ENCODE data around the gene MFGE8.
"Not testable (repeated sequence)": the region's sequence is repeated elsewhere in the genome, so short reads cannot be mapped to it uniquely, and the experiment has no call there.

MFGE8 gene, protein sequence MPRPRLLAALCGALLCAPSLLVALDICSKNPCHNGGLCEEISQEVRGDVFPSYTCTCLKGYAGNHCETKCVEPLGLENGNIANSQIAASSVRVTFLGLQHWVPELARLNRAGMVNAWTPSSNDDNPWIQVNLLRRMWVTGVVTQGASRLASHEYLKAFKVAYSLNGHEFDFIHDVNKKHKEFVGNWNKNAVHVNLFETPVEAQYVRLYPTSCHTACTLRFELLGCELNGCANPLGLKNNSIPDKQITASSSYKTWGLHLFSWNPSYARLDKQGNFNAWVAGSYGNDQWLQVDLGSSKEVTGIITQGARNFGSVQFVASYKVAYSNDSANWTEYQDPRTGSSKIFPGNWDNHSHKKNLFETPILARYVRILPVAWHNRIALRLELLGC

DNA sequence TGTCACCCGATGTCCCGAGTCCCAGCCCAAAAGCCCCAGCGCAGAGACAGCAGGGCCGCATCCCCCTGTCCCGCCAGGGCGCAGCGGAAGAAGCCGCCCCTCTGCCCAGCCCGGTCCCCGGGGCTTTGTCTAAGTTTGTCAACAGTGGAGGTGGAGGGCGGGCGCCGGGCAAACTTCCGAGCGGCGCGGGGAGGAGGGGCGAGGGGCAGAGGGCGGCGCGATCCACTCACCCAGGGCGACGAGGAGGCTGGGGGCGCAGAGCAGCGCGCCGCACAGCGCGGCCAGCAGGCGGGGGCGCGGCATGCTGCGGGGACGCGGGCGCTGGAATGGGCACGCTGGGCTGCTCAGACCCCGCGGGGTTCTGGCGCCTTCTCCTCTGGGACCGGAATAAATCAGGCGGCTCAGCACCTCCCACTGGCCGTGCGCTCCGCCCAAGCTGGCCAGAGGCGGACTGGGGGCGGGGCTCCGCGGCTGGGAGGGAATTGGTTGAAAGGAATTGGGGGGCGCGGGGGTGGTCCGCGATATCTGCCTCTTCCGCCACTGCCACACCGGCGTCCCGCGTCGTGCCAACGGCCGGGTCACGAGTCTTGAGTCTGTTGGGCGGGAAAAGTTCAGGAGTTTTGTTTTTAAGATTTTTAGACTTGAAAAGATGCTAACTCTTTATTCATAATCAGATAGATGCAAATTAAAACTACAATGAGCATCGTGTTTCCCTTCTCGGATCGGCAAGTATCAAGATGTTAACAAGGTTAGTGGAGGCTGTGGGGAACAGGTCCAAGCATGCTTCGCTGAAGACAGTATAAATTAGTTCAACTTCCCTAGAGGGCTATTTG is at the start of gene MFGE8:
TSS of gene MFGE8 (minus strand) at position 363 of the 833 bp plus-strand sequence. CDS start at position 303, 60 bp downstream.
- DNase-seq = peak; percentile 58

DNA sequence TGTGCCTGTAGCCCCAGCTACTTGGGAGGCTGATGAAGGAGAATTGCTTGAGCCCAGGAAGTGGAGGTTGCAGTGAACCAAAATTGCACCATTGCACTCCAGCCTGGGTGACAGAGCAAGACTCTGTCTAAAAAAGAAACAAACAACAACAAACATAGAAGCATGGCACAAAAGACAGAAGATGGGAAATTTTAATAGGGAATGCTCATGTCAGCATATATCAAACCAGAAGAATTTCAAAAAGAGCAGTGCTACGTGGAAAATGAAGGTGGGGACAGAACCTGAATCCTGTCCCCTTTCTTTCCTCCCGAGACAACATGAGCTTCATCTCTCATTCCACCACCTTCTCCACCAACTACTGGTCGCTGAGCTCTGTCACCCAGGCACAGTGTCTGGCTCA is 46.3 kb upstream of the MFGE8 start:
- no peak for DNase-seq

DNA sequence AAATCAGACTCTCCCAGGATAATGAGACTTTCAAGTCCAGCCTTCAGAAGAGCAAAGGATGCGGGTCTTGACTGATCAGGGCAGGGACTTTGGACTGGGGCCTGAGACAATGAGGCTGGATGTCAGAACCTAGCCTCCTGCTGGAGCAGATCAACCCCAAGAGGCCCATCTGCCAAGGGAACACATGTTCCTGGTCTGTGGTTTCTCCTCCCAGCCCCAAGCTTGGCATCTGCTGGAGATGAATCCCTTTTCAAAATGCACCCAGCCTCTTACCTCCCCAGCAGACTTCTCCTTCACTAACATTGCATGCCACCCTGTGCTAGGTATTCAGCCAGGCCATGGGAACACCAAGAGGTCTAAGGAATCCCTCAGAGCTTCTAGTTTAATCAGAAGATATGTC is 43.7 kb upstream of the MFGE8 start:
- no peak for DNase-seq

DNA sequence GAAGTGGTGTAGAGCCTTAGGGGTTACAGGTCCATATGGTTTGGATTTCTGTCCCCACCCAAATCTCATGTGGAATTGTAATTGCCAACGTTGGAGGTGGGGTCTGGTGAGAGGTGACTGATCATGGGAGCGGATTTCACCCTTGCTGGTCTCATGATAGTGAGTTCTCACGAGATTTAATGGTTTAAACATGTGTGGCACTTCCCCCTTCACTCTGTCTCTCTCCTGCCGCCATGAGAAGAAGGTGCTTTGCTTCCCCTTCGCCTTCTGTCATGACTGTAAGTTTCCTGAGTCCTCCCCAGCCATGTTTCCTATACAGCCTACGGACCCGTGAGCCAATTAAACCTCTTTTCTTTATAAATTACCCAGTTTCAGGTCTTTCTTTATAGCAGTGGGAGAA is 43.1 kb upstream of the MFGE8 start:
- DNase-seq = no peak

DNA sequence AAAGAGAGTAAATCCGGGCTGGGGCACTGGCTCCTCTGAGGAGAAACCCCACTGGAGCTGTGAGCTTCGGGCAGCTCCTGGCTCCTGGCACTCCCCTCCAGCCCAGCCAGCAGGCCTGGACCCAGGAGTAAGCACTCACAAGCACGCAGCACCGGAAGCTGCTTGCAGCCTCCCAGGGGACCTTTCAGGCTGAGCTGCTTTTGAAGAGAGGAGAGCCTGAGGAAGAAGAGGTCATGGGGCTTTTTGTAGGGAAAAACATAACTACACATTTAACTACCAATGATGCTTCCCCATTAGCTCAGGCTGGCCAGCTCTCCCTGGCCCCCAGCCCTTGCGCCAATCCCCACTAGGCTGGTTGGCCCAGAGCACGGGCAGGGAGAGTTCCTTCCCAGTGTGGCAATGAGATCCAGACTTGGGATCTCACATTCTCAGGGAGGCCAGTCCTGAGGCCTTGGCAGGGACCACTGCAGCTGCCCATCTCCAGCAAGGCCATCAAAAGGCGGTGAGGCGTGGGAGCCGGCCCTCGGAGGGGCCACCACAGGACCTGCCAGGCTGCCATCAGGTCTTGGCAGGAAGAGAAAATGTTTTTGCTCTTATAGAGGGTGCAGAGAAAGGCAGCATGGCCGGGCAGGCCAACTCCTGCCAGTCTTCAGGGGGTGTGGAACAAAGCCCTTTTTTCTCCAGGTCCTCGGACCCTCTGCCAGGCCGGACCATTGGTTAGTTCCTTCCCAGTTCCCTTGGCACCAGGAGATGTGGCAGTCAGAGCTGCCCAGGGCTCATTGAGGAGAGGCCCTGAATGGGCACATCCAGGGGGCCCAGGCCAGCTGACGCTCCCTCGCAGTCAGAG is 41.5 kb upstream of the MFGE8 start:
- peak; percentile 9 for DNase-seq

DNA sequence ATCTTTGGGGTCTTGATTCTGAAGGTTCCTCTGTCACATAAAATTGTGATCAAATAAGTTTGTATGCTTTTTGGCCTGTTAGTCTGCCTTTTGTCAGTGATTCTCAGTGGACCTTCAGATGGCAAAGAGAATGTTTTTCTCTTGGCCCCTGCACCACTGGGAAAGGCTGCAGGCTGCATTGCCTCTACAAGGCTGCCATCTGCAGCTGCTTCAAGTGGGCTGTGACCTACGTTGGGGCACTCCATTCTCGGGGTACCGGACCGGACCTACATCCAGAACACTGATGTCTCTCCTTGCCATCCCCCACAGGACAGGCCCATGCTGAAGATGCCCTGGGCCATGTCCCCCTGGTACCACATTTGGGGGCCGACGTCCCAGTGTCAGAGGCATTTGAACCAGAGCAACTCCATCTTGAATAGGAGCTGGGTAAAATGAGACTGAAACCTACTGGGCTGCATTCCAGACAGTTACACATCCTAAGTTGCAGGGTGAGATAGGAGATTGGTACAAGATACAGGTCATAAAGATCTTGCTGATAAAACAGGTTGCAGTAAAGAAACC is 37.5 kb upstream of the MFGE8 start:
- DNase-seq = no peak

DNA sequence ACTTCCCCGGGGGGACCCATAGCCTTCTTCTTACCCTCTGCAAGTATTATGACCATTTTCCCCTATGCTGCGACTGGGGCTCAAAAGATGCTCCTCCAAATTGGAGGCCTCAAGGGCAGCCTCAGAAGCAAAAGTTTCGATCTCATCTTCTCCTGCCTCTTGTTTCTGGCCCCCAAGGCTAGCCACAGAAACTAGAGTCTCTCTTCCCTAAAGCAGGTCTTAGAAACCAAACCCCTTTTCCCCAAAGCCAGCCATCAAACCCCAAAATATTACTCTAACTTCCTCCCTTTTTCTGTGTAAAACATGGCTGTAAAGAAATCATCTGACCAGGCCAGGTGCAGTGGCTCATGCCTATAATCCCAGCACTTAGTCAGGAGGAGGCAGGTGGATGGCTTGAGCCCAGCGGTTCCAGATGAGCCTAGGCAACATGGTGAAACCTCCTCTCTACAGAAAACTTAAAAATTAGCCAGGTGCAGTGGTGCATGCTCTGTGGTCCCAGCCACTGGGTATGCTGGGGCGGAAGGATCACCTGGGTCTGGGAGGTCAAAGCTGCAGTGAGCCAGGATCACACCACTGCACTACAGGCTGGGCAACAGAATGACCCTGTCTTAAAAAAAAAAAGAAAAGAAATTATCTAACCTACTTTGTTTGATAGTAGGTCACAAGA is 36.7 kb upstream of the MFGE8 start:
- DNase-seq = no peak

DNA sequence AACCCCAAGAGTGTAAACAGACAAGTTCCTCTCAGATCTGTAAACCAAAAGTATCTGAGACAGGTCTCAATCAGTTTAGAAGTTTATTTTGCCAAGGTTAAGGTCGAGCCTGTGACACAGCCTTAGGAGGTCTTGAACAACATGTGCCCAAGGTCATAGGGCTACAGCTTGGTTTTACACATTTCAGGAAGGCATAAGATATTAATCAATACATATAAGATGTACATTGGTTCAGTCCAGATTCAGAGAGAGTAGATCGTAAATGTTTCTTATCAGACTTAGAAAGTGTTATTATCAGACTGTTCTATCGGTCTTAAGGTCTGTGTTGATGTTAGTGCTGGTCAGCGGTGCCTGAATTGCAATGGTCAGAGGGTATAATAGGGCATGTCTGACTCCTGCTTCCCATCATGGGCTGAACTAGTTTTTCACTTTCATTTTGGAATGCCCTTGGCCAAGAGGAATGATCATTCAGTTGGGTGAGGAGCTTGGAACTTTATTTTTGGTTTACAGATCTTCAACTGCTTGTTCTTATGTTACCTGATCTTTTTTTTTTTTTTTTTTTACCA is 27.0 kb upstream of the MFGE8 start:
- DNase-seq = no peak

DNA sequence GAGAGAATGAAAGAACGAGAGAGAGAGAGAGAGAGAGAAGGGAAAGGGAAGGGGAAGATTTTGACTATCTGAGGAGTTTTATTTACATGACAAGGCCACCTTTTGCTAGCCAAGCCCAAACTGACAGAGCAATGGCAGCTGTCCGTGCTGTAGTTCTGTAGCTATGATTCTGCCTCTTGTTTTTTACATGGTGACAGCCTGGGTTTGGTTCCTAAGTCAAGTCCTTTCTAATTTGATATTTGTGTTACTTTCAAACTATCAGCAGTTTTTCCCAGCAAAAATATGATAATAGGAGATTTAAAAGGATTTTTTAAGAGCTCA is 26.3 kb upstream of the MFGE8 start:
- no peak for DNase-seq

DNA sequence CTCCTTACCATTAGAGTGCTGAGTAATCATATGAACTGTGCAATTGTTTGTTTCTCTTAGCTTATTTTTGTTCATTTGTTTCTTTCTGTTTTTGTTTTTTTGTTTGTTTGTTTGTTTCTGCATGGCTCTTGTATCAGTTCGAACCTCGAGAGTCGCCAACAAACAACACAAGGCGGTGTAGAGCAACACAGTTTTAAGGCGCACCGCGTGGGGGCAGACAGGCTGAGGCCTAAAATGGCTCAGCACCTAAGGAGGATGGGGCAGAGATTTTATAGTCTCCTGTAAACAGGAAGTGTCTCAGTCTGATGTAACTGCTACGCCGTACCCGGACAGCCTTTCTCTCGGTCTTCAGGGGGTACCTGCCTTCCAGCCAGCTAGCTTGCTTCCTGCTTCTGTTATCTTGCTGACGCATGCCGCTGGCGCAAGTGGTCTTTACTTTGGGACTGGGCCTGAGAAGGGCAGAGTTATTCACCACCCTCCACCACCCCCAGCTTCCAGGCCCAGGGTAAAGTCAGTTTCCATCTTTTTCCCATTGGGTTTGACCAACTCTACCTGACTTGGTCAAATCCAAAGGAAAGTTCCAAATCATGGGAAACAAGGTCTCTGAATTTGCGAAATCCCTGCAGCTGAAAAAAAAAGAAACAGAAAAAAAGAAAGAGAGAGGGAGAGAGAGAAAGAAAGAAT is 25.8 kb upstream of the MFGE8 start:
- no peak for DNase-seq

DNA sequence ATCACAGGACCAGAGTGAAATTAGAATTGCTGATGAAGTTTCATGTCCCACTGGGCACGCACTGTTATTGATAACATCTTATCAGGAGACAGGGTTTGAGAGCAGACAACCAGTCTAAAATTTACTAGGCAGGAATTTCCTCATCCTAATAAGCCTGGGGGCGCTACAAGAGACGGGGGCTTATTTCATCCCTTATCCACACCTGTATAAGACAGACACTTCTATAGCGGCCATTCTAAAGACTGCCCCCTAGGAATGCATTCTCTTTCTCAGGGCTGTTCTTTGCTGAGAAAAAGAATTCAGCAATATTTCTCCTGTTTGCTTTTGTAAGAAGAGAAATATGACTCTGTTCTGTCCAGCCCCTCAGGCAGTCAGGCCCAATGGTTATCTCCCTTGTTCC is 21.3 kb upstream of the MFGE8 start:
- not testable (repeated sequence) for DNase-seq

DNA sequence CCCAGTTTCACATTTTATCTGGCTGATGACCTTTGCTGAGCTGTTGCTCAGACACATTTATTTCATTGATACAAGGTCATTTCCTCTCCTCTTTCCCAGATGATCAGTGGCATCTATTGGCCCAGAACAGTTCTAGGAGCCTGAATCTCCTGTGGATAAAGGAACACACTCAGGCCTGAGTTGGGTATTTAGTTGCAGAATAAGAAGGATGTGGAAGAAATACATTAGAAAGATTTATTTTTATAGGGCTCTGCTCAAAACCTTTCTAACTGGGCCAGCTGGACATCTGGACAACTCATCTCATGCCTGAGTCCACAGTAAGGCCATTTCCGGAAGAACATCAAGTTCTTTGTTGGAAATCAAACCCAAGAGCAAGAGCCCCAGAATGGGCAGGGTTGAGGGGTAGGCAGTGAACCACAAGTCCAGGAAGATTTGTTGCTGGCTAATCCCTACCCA is 19.7 kb upstream of the MFGE8 start:
- no peak for DNase-seq

DNA sequence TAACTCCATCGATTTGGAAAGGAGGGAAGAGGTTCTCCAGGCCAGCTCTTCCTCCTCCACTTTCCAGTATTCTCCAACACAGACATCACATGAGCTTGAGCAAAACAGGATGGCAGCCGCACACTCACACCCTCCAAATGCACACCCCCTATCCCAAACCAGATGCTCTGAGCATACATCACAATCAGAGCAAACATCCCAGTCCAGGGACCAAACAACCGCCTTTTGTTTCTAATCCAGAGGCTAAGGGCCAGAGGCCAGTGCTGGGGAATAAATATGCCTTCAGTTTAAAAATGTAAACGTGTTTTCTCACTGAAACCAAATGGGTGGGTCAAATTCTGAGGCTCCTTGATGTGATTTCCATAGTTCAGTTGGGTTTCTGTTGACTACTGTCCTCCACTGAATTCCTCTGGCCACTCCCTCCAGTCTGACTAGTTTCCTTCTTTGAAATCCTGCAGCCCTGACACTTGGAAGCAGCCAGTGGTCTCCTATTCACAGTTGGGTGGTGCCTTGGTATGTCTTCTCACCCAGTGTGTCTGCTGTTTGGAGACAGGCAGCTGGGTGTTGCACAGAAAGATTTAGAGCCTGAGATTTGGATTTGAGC is 19.2 kb upstream of the MFGE8 start:
- no peak for DNase-seq

DNA sequence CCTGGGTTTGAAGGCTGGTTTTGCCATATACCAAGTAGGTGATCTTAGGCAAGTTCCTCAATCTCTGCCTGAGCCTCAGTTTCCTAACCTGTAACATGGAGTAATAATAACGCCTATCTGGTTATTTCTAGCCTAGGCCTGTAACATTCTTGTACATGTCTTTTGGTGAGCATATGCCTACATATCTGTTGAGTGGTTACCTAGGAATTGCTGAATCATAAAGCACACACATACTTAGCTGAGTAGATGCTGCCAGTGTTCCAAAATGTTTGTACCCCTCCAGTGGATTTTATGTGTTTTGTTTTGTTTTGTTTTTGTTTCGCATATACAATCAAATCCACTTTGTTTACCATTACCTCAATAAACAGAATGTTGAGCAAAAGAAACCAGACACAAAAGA is 17.4 kb upstream of the MFGE8 start:
- DNase-seq = no peak

DNA sequence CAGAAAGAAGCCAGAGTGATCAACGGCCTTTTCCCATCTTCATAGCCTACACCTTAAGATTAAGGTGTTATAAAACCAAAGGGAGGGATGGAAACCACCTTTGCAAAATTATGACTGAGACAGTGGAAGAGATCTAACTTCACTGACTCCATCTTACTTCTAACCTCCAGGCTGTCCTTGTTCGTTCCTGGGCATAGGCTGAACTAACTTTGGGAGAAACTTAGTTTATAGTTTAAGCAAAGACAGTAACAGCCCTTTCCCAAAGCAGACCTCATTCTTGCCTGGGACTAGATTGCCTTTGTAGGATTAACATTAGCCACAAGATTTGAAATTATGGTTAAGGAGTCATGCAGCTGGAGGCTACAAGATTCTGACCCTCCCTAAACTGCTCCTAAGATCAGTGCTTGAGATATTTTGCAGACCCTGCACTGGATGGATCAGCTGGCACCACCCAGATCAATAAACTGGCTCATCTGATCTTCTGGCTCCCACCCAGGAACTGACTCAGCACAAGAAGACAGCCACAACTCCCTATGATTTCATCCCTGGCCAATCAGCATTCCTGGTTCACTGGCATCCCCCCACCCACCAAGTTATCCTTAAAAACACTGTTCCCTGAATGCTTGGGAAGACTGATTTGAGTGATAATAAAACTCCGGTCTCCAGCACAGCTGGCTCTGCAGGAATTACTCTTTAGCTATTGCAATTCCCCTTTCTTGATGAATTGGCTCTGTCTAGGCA is 16.3 kb upstream of the MFGE8 start:
- not testable (repeated sequence) for DNase-seq

DNA sequence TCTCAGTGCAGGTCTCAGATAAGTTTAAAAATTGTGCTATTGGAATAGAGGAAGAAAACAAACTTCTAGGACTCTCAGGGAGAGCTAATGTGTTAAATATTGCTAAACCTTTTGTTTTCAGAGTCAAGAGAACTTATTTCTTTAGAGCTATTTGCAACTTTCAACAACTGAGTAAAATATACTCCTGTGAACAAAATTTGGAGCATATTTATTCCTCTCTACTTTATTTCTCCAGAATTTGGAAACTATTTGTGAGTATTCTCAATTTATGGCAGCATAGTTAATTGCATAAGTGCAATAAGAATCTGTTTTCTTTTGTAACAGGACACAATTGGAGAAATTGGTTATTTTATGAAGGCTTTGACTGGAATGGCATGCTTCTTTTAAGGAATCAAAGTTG is 15.0 kb upstream of the MFGE8 start:
- DNase-seq = not testable (repeated sequence)

DNA sequence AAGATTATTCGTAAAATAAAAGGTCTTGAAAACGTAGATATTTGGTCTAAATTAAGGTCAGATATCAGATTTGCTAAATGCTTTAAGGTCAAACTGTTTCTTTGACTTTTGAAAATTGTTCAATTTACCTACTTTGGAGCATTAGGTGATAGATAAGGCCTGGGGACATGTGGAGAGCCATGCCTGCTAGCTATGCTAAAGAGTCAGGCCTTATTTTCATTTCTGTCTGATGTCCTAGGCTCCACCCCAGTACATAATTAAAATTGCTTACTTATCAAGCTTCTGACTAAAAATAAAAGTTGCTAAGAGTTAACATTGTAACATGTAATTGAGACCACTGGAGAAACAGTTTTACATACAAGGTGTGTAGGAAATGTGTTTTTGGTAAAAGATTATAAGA is 12.5 kb upstream of the MFGE8 start:
- not testable (repeated sequence) for DNase-seq

DNA sequence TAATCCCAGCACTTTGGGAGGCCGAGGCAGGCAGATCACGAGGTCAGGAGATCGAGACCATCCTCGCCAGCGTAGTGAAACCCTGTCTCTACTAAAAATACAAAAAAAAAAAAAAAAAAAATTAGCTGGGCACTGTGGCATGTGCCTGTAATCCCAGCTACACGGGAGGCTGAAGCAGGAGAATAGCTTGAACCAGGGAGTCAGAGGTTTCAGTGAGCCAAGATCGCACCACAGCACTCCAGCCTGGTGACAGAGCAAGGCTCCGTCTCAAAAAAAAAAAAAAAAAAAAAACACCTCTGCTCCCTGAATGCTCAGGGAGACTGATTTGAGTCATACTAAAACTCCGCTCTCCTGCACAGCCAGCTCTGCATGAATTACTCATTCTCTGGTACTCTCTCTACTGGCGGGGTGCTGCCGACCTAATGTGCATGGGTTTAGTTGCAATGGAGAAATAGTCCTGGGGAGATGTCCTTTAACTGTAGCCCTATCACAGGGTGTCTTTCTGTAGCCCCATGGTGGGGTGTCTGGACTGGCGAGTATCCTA is 7.8 kb upstream of the MFGE8 start:
- not testable (repeated sequence) for DNase-seq

DNA sequence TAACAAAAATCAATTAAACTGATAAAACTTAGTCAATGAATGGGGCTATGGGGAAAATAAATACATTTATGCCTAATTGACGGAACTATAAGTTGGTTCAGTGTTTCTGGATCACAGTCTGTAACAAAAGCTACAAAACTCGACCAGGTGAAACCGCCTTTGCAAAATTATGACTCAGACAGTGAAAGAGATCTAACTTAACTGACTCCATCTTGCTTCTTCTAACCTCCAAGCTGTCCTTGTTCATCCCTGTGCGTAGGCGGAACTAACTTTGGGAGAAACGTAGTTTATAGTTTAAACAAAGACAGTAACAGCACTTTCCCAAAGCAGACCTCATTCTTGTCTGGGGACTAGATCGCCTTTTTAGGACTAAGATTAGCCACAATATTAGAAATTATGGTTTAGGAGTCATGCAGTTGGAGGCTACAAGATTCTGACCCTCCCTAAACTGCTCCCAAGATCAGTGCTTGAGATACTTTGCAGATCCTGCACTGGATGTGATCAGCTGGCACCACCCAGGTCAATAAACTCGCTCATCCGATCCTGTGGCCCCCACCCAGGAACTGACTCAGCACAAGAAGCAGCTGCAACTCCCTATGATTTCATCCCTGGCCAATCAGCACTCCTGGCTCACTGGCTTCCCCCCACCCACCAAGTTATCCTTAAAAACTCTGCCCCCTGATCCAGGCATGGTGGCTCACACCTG is 7.2 kb upstream of the MFGE8 start:
- no peak for DNase-seq

All from NCI-H345 (cell line).